ENCODE results near the gene BRPF3. TPM values are rescaled to one million over a fixed set of nuclear protein-coding genes. Genes with fewer than 3 reads are reported as not detected.

Gene BRPF3
- total and polyA plus RNA-seq, 2 of the 13 experiments (the other 11 are each of a cell fraction or from before 2014, with no cell fraction given) = 12.3 to 22.9 TPM

GRCh38 chr6:36196880-36197548 lies 470 bp downstream of the BRPF3 start (continued):
- TF ChIP-seq ZNF580 (CRISPR knock-in tag; IDR thresholded peaks at IDR 0.05; ENCODE audit: borderline replicate concordance, low read depth) (peak; percentile 11; the same call in 1 of the 2 replicates), SKIL (CRISPR knock-in tag; IDR thresholded peaks at IDR 0.05; ENCODE audit: borderline replicate concordance) (no peak), HOXA3 (CRISPR knock-in tag; IDR thresholded peaks at IDR 0.05) (peak; percentile 72), TBX3 (IDR thresholded peaks at IDR 0.05; ENCODE audit: borderline replicate concordance) (peak; percentile 63; the same call in 1 of the 2 replicates), MAFF (IDR thresholded peaks at IDR 0.05; ENCODE audit: low read depth, low read length) (no peak), ZFP91 (CRISPR knock-in tag; IDR thresholded peaks at IDR 0.05; ENCODE audit: borderline replicate concordance) (peak; percentile 36; the same call in 1 of the 2 replicates), RBM39 (IDR thresholded peaks at IDR 0.05; ENCODE audit: low read depth, low read length, poor library complexity, severe bottlenecking) (no peak), KDM5A (IDR thresholded peaks at IDR 0.05; ENCODE audit: borderline replicate concordance, low read length) (peak; percentile 46; the same call in 1 of the 2 replicates), STAT6 (CRISPR knock-in tag; IDR thresholded peaks at IDR 0.05; ENCODE audit: borderline replicate concordance) (no peak), ARNTL (CRISPR knock-in tag; IDR thresholded peaks at IDR 0.05) (no peak), PBX2 (CRISPR knock-in tag; IDR thresholded peaks at IDR 0.05) (peak; percentile 97), NFE2L2 (IDR thresholded peaks at IDR 0.05; ENCODE audit: low read length) (no peak), MYNN (CRISPR knock-in tag; IDR thresholded peaks at IDR 0.05; ENCODE audit: low read depth) (no peak), TAF15 (IDR thresholded peaks at IDR 0.05; ENCODE audit: low read depth, low read length, poor library complexity, severe bottlenecking) (peak; percentile 4), ZNF234 (CRISPR knock-in tag; conservative IDR thresholded peaks at IDR 0.05) (0 out of 2 replicates have a peak, but pooled peaks have one; percentile 15), ZMYM4 (CRISPR knock-in tag; IDR thresholded peaks at IDR 0.05) (peak; percentile 83; the same call in 1 of the 2 replicates), ARNT2 (CRISPR knock-in tag; IDR thresholded peaks at IDR 0.05; ENCODE audit: low read depth) (peak; percentile 78), PHF8 (CRISPR knock-in tag; IDR thresholded peaks at IDR 0.05) (peak; percentile 53), U2AF1 (optimal IDR thresholded peaks at IDR 0.05; ENCODE audit: low read depth, low read length) (no peak), ZNF598 (CRISPR knock-in tag; IDR thresholded peaks at IDR 0.05; ENCODE audit: borderline replicate concordance) (no peak), ZBTB8A (CRISPR knock-in tag; IDR thresholded peaks at IDR 0.05; ENCODE audit: borderline replicate concordance, low read depth) (0 out of 2 replicates have a peak, but pooled peaks have one; percentile 37)

Measured in HepG2 (cell line).